Limb (tissue), 2 donors: ENCODE data around the gene SLC38A9.
A peak's percentile ranks its signal among the peaks of the same experiment; 100 is the strongest.
"Not testable (repeated sequence)": the region's sequence is repeated elsewhere in the genome, so short reads cannot be mapped to it uniquely, and the experiment has no call there.

ENCODE experiments used
- DNase-seq, 2 donors: peaks; one replicate each; pipeline ENCODE4 v3.0.0-alpha.2; 2016; ENCODE audit errors: extremely low spot score in 2 of 2

The SLC38A9 gene

GRCh38 chr5:55706230-55706629, 5.9 kb downstream of the SLC38A9 start:
- DNase-seq = no peak

DNA sequence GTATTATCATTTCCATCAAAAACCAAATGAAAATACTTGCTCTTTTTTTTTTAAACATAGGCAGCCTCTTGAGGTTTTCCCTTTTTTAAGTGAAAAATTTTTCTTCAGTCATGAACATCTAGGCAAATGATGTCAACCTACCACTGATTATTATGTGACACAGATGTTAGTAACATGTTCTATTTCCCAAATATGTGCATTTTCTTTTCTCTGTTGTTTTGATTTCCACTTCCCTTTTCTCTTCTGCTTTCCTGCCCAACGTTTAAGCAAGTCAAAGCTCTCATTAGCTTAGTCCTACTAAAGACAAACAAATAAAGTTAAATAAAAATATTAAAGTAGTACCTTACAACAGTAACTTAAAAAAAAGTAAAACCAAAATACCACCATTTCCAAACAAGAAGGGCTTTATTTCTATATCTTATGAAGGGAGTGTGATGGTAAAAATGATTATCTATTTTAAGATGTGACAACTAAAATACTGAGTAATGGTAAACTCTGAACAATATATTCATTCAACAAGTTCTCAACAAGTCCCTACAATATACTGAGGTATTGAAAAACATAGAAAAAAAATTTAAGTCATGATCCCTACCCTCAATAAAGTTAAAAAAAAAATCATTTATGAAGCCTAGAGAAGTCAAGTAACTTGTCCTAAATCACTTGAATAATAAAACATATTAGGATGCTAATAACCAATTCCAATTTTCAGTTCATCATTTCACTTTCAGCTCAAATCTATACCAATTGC, 9.4 kb downstream of the SLC38A9 start:
- DNase-seq = no peak

DNA sequence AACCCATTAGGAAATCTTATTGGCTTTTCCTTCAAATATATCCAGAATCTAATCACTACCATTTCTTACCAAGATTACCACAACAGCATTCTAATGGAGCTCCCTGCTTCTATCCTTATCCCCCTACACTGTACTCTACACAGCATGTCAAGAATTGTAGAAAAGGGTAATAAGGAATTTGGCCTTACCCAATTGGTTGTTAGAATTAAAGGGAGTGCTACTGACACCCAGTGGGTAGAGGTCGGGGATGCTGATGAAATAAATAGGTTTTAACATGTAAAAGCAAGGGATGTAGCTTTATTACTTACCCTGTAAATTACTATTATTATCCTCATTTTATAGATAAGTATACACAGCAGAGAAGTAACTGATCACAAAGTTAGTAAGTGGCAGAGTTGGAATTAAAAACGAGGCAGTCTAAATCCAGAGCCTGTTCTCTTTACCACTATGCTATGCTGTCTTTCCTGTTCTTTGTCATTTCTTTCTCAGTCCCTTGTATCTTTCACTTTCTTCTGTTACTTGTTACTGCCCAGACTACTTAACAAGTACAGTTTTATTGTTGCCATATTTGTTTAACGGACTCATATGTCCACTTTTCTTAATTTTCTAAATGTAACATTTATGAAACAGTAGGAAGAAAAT, 10.5 kb downstream of the SLC38A9 start:
- no peak for DNase-seq

DNA sequence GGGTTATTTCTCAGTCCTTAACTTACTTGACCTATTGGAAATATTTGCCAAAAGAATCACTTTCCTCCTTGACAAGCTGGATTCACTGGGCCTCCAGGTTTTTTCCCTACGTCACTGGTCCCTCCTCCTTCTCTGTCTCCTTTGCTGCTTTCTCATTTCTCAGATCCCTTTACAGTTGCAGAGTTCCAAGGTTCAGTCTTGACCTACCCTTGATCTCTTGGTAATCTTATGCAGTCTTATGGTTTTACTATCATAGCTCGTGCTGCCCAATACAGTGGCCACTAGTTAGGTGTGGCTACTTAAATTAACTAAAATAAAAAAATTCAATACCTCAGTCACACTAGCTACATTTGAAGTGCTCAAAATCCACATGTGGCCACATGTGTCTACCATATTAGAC, 11.4 kb downstream of the SLC38A9 start:
- DNase-seq = no peak

- no peak for DNase-seq
These were observed 13.0 kb downstream of the SLC38A9 start for GRCh38 chr5:55699041-55699688.

DNA sequence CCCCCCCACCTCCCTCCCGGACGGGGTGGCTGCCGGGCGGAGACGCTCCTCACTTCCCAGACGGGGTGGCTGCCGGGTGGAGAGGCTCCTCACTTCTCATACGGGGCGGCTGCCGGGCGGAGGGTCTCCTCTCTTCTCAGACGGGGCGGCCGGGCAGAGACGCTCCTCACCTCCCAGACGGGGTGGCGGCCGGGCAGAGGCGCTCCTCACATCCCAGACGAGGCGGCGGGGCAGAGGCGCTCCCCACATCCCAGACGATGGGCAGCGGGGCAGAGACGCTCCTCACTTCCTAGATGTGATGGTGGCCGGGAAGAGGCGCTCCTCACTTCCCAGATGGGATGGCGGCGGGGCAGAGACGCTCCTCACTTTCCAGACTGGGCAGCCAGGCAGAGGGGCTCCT, 15.4 kb downstream of the SLC38A9 start:
- DNase-seq = not testable (repeated sequence)

DNA sequence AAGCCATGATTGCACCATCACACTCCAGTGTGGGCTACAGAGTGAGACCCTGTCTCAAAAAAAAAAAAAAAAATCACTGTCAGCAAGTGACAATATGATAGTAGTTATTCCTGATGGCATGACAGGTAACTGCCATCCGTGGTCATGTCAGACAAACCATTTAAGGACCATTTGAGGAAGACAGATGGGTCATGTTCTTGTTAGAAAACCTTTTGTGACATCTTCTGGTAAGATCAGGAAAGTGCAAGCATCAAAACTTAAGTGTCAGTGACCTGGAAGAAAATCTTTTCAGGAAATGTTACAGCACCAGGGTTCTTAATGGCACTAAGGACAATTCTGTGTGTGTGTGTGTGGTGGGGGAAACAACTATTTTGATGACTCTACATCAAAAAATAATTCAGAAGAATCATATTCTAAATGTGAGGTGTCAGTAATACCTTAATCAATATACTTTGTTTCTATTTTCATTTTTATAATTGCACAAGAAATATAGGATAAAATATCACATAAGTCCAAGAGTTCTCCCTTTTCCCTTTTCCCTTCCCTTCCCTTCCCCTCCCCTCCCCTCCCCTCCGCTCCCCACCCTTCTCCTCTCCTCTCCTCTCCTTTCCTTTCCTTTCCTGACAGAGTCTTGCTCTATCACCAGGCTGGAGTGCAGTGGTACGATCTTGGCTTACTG, 17.8 kb downstream of the SLC38A9 start:
- DNase-seq = no peak

DNA sequence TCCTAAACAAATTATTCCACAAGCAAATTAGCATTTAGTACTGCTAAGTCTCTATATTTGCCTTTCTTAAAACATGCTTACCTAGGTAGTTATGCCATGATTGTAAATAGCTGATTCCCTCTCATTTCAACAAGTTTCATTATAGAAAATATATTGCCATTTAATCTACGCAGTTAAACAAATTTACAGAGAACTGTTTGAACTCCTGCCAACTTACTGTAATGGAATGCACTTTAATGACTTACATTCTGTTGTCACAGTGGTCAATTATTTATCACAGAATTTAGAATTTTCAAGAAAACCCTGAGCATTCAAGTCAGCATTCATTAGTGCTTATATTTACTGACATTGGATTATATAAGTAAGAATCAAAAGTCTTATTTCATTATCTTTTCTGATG, 19.6 kb downstream of the SLC38A9 start:
- DNase-seq = no peak

- DNase-seq = no peak
These were observed 20.1 kb downstream of the SLC38A9 start for GRCh38 chr5:55692106-55692417.

DNA sequence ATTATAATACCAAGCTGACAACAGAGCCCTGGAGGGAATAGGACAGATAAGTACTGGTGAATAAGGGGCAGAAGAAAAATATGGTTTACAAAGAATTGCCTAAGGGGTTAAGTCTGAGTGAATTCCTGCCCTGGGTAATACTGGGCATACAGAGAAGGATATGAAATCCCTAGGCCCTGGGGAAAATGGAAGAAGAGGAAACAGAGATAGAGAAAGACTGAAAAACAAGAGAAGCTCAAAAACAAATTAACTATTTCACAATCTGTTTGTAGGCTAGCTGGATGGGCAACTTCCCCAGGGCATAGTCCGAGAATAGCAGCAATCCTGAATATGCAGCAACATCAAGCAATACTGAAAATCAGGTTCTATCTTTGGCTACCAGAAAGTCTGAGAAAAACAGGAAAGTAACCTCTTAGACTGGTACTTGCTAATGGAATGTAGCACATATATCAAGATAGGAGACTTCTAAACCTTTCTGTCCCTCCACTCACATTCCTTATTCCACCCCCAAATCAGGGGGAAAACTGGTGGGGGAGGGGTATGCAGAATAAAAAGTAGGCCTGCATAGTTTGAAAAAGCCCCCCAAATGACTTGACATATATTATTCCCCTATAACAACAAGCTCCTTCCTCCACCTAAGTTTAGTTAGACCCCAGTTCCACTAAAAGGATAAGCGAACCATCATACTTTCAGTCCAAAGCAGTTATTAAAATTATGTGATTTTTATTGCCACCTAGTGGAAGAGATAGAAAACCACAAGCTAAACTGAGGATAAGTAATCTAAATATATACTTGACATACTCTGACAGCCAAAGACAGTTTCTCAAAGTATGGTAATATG, 20.6 kb downstream of the SLC38A9 start:
- DNase-seq = peak in 1 of 2 donors; percentile 83

DNA sequence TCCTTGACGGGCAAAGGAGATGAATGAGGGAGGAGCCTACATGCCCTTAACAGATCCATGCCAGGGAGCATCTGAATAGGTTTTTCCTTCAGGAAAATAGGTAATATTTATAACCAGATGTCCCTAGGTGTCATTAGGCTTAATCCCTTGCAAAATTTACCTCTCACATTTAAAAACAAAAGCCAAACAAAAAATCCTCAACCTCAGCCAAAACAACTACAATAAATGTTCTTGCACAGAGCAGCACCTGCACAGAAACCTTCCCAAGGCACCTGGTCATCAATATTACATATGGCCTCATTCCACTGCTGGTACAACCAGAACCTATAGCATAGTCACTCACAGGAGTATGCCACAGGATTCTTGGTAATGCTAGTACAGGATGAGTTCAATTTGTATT, 30.1 kb downstream of the SLC38A9 start:
- no peak for DNase-seq

DNA sequence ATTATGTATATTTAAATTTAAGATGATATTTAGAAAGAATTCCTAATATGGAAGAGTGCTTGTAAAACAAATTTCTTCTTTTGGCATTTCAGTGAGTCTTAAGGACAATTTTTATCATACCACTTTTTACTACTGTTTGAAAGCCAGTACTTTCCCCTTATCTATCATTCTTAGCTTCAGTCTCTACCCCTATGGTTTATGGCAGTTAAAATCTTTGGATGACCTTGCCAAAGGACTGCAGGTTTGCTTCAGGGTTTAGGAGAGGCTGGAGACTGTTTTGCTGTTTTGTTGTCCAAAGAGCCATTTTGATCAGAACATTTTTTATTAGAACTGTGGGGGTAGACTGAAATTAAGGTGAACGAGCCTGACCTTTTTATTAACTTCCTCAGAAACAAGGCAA, 30.8 kb downstream of the SLC38A9 start:
- DNase-seq = no peak

DNA sequence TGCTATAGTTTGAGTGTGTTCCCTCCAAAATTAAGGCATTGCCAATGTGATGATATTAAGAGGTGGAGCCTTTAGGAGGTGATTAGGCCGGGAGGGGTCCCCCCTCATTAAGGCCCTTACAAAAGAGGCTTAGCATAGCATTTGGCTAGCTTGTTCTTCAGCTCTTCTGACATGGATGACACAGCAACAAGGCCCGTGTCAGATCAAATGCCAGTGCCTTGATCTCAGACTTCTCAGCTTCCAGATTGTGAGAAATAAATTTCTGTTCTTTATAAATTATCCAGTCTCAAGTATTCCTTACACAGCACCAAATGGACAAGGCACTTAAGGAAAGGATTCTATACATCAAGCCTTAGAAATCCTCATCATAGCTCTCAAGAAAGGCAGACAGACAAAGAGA, 31.8 kb downstream of the SLC38A9 start:
- DNase-seq = no peak

DNA sequence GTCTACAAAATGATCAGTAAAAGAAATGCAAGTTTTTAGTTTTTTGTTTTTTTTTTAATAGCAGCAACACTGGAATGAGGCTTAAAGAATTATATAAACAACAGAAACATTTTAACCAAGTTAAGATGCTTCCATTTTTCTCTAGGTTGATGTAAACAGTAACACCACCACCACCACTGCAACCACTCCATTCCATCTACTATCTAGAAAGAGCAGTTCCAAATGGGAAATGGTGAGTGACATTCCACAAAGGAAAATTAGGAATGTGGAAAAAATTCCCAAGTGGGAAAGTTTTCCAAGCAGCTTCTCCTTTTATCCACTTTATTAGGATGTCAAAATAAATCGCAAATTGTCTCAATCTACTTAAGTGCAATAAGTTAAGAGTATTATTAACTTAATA, 32.6 kb downstream of the SLC38A9 start:
- no peak for DNase-seq

DNA sequence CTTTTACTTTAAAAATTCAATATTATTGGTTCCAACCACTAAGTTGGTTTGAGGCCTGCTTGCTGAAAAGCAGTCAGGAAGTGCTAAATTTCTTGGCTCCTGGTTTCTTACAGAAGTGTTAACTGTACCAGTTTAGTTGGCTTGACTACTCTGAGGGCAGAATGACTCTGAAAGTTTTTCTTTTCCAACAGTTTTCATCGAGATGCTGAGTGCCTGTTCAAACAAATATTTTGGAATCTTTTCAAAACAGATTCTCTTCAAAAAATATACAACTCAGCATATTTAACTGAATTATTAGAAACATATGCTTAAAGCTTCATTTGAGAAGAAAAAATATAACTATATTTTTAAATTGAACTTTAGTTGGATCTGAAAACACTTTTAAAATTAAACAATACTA, 37.0 kb downstream of the SLC38A9 start:
- DNase-seq = peak in 1 of 2 donors; percentile 63

DNA sequence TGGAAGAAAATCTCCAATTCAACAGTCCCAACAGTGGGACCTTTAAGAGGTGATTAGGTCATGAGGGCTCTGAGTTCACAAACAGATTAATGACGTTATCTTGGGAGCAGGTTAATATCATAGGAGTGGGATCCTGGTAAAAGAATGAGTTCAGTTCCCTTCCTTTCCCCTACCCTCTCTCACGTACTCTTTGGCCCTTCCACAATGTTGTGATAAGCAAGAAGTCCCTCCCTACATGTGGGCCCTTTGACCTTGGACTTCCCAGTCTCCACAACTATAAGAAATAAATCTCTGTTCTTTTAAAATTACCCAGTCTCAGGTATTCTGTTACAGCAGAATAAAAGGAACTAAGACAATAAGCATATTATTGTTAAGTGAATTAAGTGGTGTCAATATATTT, 37.8 kb downstream of the SLC38A9 start:
- no peak for DNase-seq

GRCh38 chr5:55672477-55672911, 39.6 kb downstream of the SLC38A9 start:
- no peak for DNase-seq

DNA sequence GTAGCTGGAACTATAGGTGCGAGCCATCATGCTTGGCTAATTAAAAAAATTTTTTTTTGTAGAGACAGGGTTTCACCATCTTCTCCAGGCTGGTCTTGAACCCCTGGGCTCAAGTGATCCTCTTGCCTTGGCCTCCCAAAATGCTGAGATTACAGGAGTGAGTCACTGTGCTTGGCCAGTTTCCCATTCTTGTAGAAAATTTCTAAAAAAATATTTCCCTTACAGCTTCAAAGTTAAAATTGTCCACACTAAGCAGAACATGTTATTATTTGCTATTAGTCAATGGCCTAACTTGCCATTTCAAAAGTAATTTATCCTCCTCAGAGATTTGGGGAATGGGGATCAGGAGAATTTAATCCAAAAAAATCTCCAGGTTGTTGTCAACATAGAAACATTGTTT, 40.1 kb downstream of the SLC38A9 start:
- DNase-seq = no peak

DNA sequence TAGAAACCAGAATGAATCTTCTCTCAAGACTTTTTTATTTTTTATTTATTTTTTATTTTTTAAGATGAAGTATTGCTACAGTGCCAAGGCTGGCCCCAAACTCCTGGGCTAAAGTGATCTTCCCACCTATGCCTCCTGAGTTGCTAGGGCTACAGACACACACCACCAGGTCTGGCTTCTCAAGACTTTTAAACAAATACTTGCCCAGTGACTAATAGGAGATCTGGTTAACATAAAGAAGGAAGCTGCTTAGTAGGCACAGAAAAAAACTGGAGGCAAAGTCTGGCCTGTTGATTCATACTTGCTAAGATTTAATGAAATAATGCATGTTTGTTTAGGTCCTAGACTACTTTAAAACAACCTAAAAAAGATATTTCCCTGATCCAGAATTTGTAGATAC, 43.8 kb downstream of the SLC38A9 start:
- DNase-seq = no peak

DNA sequence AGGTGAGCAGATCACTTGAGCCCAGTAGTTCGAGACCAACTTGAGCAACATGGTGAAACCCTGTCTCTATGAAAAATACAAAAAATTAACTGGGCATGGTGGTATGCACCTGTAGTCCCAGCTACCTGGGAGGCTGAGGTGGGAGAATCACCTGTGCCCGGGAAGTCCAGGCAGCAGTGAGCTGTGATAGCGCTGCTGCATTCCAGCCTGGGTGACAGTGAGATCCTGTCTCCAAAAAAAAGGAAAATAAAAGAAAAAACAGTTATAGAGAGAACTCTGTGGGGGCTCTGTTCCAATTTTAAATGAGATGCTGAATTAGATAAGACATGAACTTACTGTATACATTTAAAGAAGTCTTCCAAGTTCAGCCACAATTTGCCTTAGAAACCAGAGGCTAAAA, 44.2 kb downstream of the SLC38A9 start:
- no peak for DNase-seq

GRCh38 chr5:55665065-55665464, 47.1 kb downstream of the SLC38A9 start:
- no peak for DNase-seq
